Measurements from ENCODE around the gene UGT3A1.

GRCh38 chr5:35971878-35972210 is 19.3 kb downstream of the UGT3A1 start:
- TF ChIP-seq CTCF (IDR thresholded peaks at IDR 0.05) (no peak), POLR2A (IDR thresholded peaks at IDR 0.05) (no peak)

Measured in lower leg skin (tissue), 3 donors.